WTC11 (cell line): ENCODE data around the gene NMBR. TPM values are rescaled to one million over a fixed set of nuclear protein-coding genes. Genes with fewer than 3 reads are reported as not detected.

ENCODE experiments used
- ATAC-seq: fragments of 200-7000 bp; cut with Tn5 transposase; 2 replicates; pipeline ENCODE4 v1.10.0; 2021; ENCODE audit warnings: mild to moderate bottlenecking, moderate library complexity
- CTCF ChIA-PET: fragments of 300-600 bp; sonication (Branson Sonifier 250); formaldehyde crosslinking; loops from one replicate; lab custom pipeline; 2021; ENCODE audit warnings: antibody characterized with exemption; lab: Charles Lee
- POLR2A ChIA-PET: fragments of 350-600 bp; sonication (Branson Sonifier 250); formaldehyde crosslinking; loops from one replicate; lab custom pipeline; 2021; ENCODE audit warnings: antibody characterized with exemption; lab: Charles Lee
- DNase-seq: peaks from one replicate; pipeline ENCODE4 v3.0.0; 2021; ENCODE audit warnings: low spot score
- H3K27ac Mint-ChIP-seq: 2 replicates; pipeline ENCODE4 v1.8.0; 2021; ENCODE audit warnings: mixed read lengths
- H3K27me3 Mint-ChIP-seq: 2 replicates; pipeline ENCODE4 v1.8.0; 2021; ENCODE audit warnings: low read depth, mild to moderate bottlenecking, moderate library complexity, mixed read lengths
- H3K36me3 Mint-ChIP-seq: 2 replicates; pipeline ENCODE4 v1.8.0; 2021; ENCODE audit warnings: mixed read lengths
- H3K4me1 Mint-ChIP-seq: 2 replicates; pipeline ENCODE4 v1.8.0; 2022; ENCODE audit warnings: mixed read lengths
- H3K4me3 Mint-ChIP-seq: 2 replicates; pipeline ENCODE4 v1.8.0; 2021; ENCODE audit warnings: mild to moderate bottlenecking, moderate library complexity, mixed read lengths
- H3K9me3 Mint-ChIP-seq: 2 replicates; pipeline ENCODE4 v1.8.0; 2021; ENCODE audit warnings: mixed read lengths
- ARID4B ChIP-seq: sonication (generic); formaldehyde crosslinking; IDR thresholded peaks from 2 replicates; pipeline ENCODE4 v1.8.0; 2023; ENCODE audit warnings: missing genetic modification reagents, mild to moderate bottlenecking, borderline replicate concordance
- ETV6 ChIP-seq: sonication (generic); formaldehyde crosslinking; IDR thresholded peaks from 2 replicates; pipeline ENCODE4 v1.8.1; 2022; ENCODE audit warnings: mild to moderate bottlenecking, missing genetic modification reagents
- FOXP1 ChIP-seq: sonication (generic); formaldehyde crosslinking; IDR thresholded peaks from 2 replicates; pipeline ENCODE4 v1.8.0; 2022; ENCODE audit warnings: missing genetic modification reagents, mild to moderate bottlenecking, moderate library complexity, borderline replicate concordance
- FOXP4 ChIP-seq: sonication (generic); formaldehyde crosslinking; IDR thresholded peaks from 2 replicates; pipeline ENCODE4 v1.8.0; 2022; ENCODE audit warnings: mild to moderate bottlenecking, missing genetic modification reagents
- IRF2 ChIP-seq: sonication (generic); formaldehyde crosslinking; IDR thresholded peaks from 2 replicates; pipeline ENCODE4 v1.8.0; 2022; ENCODE audit warnings: low read depth, missing genetic modification reagents, borderline replicate concordance
- JAZF1 ChIP-seq: fragments of 250-450 bp; sonication (Bioruptor Pico); IDR thresholded peaks from 2 replicates; pipeline ENCODE4 v1.9.0; 2021; ENCODE audit warnings: moderate library complexity, mild to moderate bottlenecking, inconsistent platforms
- JUN ChIP-seq: sonication (generic); formaldehyde crosslinking; IDR thresholded peaks from 2 replicates; pipeline ENCODE4 v1.8.0; 2023; ENCODE audit warnings: mild to moderate bottlenecking, missing genetic modification reagents
- KAT7 ChIP-seq: sonication (generic); formaldehyde crosslinking; IDR thresholded peaks from 2 replicates; pipeline ENCODE4 v1.8.1; 2023; ENCODE audit warnings: missing genetic modification reagents, mild to moderate bottlenecking, borderline replicate concordance
- MAX ChIP-seq: sonication (generic); formaldehyde crosslinking; IDR thresholded peaks from 2 replicates; pipeline ENCODE4 v1.8.0; 2022; ENCODE audit warnings: mild to moderate bottlenecking, missing genetic modification reagents
- NFATC4 ChIP-seq: fragments of 250-450 bp; sonication (Bioruptor Pico); IDR thresholded peaks from 2 replicates; pipeline ENCODE4 v1.9.0; 2021; ENCODE audit warnings: mild to moderate bottlenecking
- OVOL2 ChIP-seq: fragments of 250-450 bp; sonication (Bioruptor Pico); IDR thresholded peaks from 2 replicates; pipeline ENCODE4 v1.9.0; 2021; ENCODE audit warnings: mild to moderate bottlenecking, borderline replicate concordance
- PREB ChIP-seq: sonication (generic); formaldehyde crosslinking; IDR thresholded peaks from 2 replicates; pipeline ENCODE4 v1.8.1; 2022; ENCODE audit warnings: mild to moderate bottlenecking, missing genetic modification reagents, moderate library complexity, borderline replicate concordance
- RORB ChIP-seq: fragments of 250-450 bp; sonication (Bioruptor Pico); IDR thresholded peaks from 2 replicates; pipeline ENCODE4 v1.9.0; 2021; ENCODE audit warnings: mild to moderate bottlenecking
- SMAD3 ChIP-seq: sonication (generic); formaldehyde crosslinking; IDR thresholded peaks from 2 replicates; pipeline ENCODE4 v1.8.0; 2022; ENCODE audit warnings: missing genetic modification reagents, mild to moderate bottlenecking, borderline replicate concordance
- TEAD1 ChIP-seq: sonication (generic); formaldehyde crosslinking; IDR thresholded peaks from 2 replicates; pipeline ENCODE4 v1.8.0; 2022; ENCODE audit warnings: mild to moderate bottlenecking, missing genetic modification reagents
- TEAD4 ChIP-seq: sonication (generic); formaldehyde crosslinking; IDR thresholded peaks from 2 replicates; pipeline ENCODE4 v1.8.0; 2022; ENCODE audit warnings: mild to moderate bottlenecking, missing genetic modification reagents
- TP53 ChIP-seq: sonication (generic); formaldehyde crosslinking; IDR thresholded peaks from 2 replicates; pipeline ENCODE4 v1.8.1; 2023; ENCODE audit warnings: mild to moderate bottlenecking, missing genetic modification reagents
- ZNF281 ChIP-seq: sonication (generic); formaldehyde crosslinking; IDR thresholded peaks from 2 replicates; pipeline ENCODE4 v1.8.0; 2023; ENCODE audit warnings: mild to moderate bottlenecking, missing genetic modification reagents
- ZNF532 ChIP-seq: fragments of 250-450 bp; sonication (Bioruptor Pico); IDR thresholded peaks from 2 replicates; pipeline ENCODE4 v1.9.0; 2021; ENCODE audit warnings: mild to moderate bottlenecking, borderline replicate concordance
- ZSCAN18 ChIP-seq: fragments of 250-450 bp; sonication (Bioruptor Pico); IDR thresholded peaks from 2 replicates; pipeline ENCODE4 v2.1.2; 2022; ENCODE audit warnings: mild to moderate bottlenecking, moderate library complexity
- total RNA-seq: library from RNA; stranded (reverse); gene quantifications from 3 replicates; pipeline ENCODE4 v1.2.3, GENCODE V29; 2021

The NMBR gene
- total RNA-seq, 1 experiment from 2014 or later, result not detected

- no peaks in the 10 kb centered on the region for H3K9me3 Mint-ChIP-seq
- peak; percentile 96 for ATAC-seq
- peak overlapping the region; percentile 79 for H3K4me3 Mint-ChIP-seq
- ChIA-PET POLR2A (no interaction called here), CTCF (interaction anchor here (0.6 to 1.9 kb wide), 6 partner anchors 17 to 464 kb away, joined by 3 to 17 read pairs (median 4); no protein-coding TSS in a partner anchor)
- peak; percentile 84 for DNase-seq
- peaks cover 7% of the 10 kb centered on the region for H3K4me1 Mint-ChIP-seq
- H3K27ac Mint-ChIP-seq, result no peak overlapping the region
- peaks cover 25% of the 10 kb centered on the region for H3K27me3 Mint-ChIP-seq
- no peaks in the 10 kb centered on the region for H3K36me3 Mint-ChIP-seq
- TF ChIP-seq TEAD1 (CRISPR knock-in tag) (peak; percentile 70; the same call in 1 of the 2 replicates), ETV6 (CRISPR knock-in tag) (0 out of 2 replicates have a peak, but pooled peaks have one; percentile 51), ZSCAN18 (peak; percentile 84; the same call in 1 of the 2 replicates), RORB (CRISPR knock-in tag) (no peak), ZNF281 (peak; percentile 72; the same call in 1 of the 2 replicates), SMAD3 (CRISPR knock-in tag) (no peak), IRF2 (no peak), ZNF532 (CRISPR knock-in tag) (no peak), FOXP4 (peak; percentile 96), FOXP1 (CRISPR knock-in tag) (peak; percentile 16; the same call in 1 of the 2 replicates), MAX (CRISPR knock-in tag) (peak; percentile 73; the same call in 1 of the 2 replicates), ARID4B (peak; percentile 89; the same call in 1 of the 2 replicates), NFATC4 (no peak), TEAD4 (CRISPR knock-in tag) (peak; percentile 86; the same call in 1 of the 2 replicates), JAZF1 (CRISPR knock-in tag) (no peak), KAT7 (CRISPR knock-in tag) (no peak), TP53 (CRISPR knock-in tag) (0 out of 2 replicates have a peak, but pooled peaks have one; percentile 63), JUN (CRISPR knock-in tag) (peak; percentile 93), PREB (no peak), OVOL2 (no peak)
Measured at GRCh38 chr6:142088858-142089216, 58.1 kb downstream of the NMBR start.
